ENCODE measurements around the gene SNAP29. TPM values are rescaled to one million over a fixed set of nuclear protein-coding genes. Genes with fewer than 3 reads are reported as not detected.
A peak's percentile ranks its signal among the peaks of the same experiment; 100 is the strongest.

SNAP29 gene
- total RNA-seq, 1 experiment from 2014 or later, result 23.9 TPM

DNA sequence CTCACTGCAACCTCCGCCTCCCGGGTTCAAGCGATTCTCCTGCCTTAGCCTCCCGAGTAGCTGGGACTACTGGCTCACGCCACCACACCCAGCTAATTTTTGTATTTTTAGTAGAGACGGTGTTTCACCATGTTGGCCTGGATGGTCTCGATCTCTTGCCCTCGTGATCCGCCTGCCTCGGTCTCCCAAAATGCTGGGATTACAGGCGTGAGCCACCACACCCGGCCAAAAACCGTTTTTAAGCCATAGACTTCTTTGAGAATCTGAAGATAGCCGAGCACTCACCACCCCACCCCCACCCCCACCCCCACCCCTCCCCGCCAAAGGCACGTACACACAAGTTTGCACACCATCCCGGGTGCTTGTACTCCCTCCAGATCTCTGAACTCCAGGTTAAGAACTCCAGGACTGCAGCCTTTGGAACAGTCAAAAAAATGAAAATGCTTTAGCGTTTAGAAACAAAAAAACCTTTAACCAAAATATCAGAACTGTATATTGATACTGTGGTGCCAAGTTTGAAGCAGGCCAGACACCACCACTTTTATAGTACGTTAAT is 59.9 kb downstream of the SNAP29 start:
- Histone ChIP-seq H3K9me3 (ENCODE audit: low read length) (no peaks in the 10 kb centered on the region), H3K4me3 (ENCODE audit: low read length) (peak overlapping the region; percentile 99), H3K4me2 (ENCODE audit: low read length) (peak overlapping the region; percentile 92), H3K27ac (ENCODE audit: low read length) (no peak overlapping the region), H3K79me2 (ENCODE audit: low read length) (peaks cover 65% of the 10 kb centered on the region), H3K36me3 (ENCODE audit: low read depth, low read length) (peaks cover 7% of the 10 kb centered on the region; the same call in 1 of the 2 replicates), H3F3A (ENCODE audit: low read length, unreplicated experiment) (no peaks in the 10 kb centered on the region), H3K9me2 (replicated peaks; ENCODE audit: low read length) (no peaks in the 10 kb centered on the region), H3K4me1 (ENCODE audit: insufficient read depth, low read length) (peaks cover 14% of the 10 kb centered on the region), H3K27me3 (ENCODE audit: low read length) (no peaks in the 10 kb centered on the region), H2AFZ (ENCODE audit: low read length) (no peak overlapping the region), H3K9ac (ENCODE audit: low read length) (peak overlapping the region; percentile 96), H4K20me1 (ENCODE audit: low read length) (peaks cover 46% of the 10 kb centered on the region)
- ChIA-PET POLR2A (ENCODE audit: unreplicated experiment) (no interaction called here), CTCF (no interaction called here)
- no TSS peak for BruUV-seq (replicated peaks)
- TF ChIP-seq EZH2 (IDR thresholded peaks at IDR 0.05; ENCODE audit: low read length, unreplicated experiment), result no peak
- no peak for TF ChIP-seq EZH2phosphoT487 (IDR thresholded peaks at IDR 0.05; ENCODE audit: borderline replicate concordance, low read length)
- no peak for TF ChIP-seq CTCF (conservative IDR thresholded peaks at IDR 0.05; ENCODE audit: low read depth, low read length)
- DNase-seq (no peak), ATAC-seq (no peak)
- intact Hi-C loops (cut with micrococcal nuclease), result no loop called here

- Histone ChIP-seq H3F3A (ENCODE audit: low read length, unreplicated experiment) (no peaks in the 10 kb centered on the region), H2AFZ (ENCODE audit: low read length) (no peak overlapping the region), H3K4me2 (ENCODE audit: low read length) (peak overlapping the region; percentile 92), H3K79me2 (ENCODE audit: low read length) (peaks cover 75% of the 10 kb centered on the region), H3K4me3 (ENCODE audit: low read length) (peak overlapping the region; percentile 99), H3K4me1 (ENCODE audit: insufficient read depth, low read length) (peaks cover 14% of the 10 kb centered on the region), H3K9me2 (replicated peaks; ENCODE audit: low read length) (no peaks in the 10 kb centered on the region), H3K9ac (ENCODE audit: low read length) (peak overlapping the region; percentile 96), H3K27ac (ENCODE audit: low read length) (no peak overlapping the region), H3K27me3 (ENCODE audit: low read length) (no peaks in the 10 kb centered on the region), H3K9me3 (ENCODE audit: low read length) (no peaks in the 10 kb centered on the region), H4K20me1 (ENCODE audit: low read length) (peaks cover 53% of the 10 kb centered on the region), H3K36me3 (ENCODE audit: low read depth, low read length) (peaks cover 7% of the 10 kb centered on the region)
- intact Hi-C loops (cut with micrococcal nuclease), result no loop called here
- POLR2A ChIA-PET (ENCODE audit: unreplicated experiment), result interaction anchor here (0.6 kb wide), 1 partner anchor 56 kb away, joined by 4 read pairs; no protein-coding TSS in a partner anchor
- TF ChIP-seq CTCF (conservative IDR thresholded peaks at IDR 0.05; ENCODE audit: low read depth, low read length), result no peak
- no peak for TF ChIP-seq EZH2 (IDR thresholded peaks at IDR 0.05; ENCODE audit: low read length, unreplicated experiment)
- no peak for TF ChIP-seq EZH2phosphoT487 (IDR thresholded peaks at IDR 0.05; ENCODE audit: borderline replicate concordance, low read length)
- DNase-seq (no peak), ATAC-seq (no peak)
- CTCF ChIA-PET, result no interaction called here
- TSS peak; percentile 23 for BruUV-seq (replicated peaks)
Observed at GRCh38 chr22:20919718-20920117, 60.9 kb downstream of the SNAP29 start.

- Histone ChIP-seq H3K36me3 (ENCODE audit: low read depth, low read length) (peaks cover 7% of the 10 kb centered on the region), H3K27ac (ENCODE audit: low read length) (no peak overlapping the region), H3K4me2 (ENCODE audit: low read length) (peak overlapping the region; percentile 92), H3K9ac (ENCODE audit: low read length) (peak overlapping the region; percentile 96; the same call in 1 of the 2 replicates), H3K9me3 (ENCODE audit: low read length) (no peaks in the 10 kb centered on the region), H4K20me1 (ENCODE audit: low read length) (peaks cover 62% of the 10 kb centered on the region), H3K9me2 (replicated peaks; ENCODE audit: low read length) (no peaks in the 10 kb centered on the region), H3K27me3 (ENCODE audit: low read length) (no peaks in the 10 kb centered on the region), H3K4me1 (ENCODE audit: insufficient read depth, low read length) (peaks cover 14% of the 10 kb centered on the region), H3K79me2 (ENCODE audit: low read length) (peaks cover 86% of the 10 kb centered on the region), H2AFZ (ENCODE audit: low read length) (no peak overlapping the region), H3F3A (ENCODE audit: low read length, unreplicated experiment) (no peaks in the 10 kb centered on the region), H3K4me3 (ENCODE audit: low read length) (peak overlapping the region; percentile 99)
- POLR2A ChIA-PET (ENCODE audit: unreplicated experiment), result no interaction called here
- intact Hi-C loops (cut with micrococcal nuclease), result no loop called here
- CTCF ChIA-PET, result interaction anchor here (0.7 to 1.8 kb wide), 2 partner anchors 35 to 36 kb away, joined by 4 to 7 read pairs; no protein-coding TSS in a partner anchor
- no peak for TF ChIP-seq EZH2phosphoT487 (IDR thresholded peaks at IDR 0.05; ENCODE audit: borderline replicate concordance, low read length)
- no peak for TF ChIP-seq CTCF (conservative IDR thresholded peaks at IDR 0.05; ENCODE audit: low read depth, low read length)
- no peak for TF ChIP-seq EZH2 (IDR thresholded peaks at IDR 0.05; ENCODE audit: low read length, unreplicated experiment)
- DNase-seq (no peak), ATAC-seq (no peak)
- BruUV-seq (replicated peaks), result no TSS peak
Observed at GRCh38 chr22:20920881-20921203, 62.0 kb downstream of the SNAP29 start.

Data from PC-3 (cell line).